Calu3 (cell line): ENCODE results near the gene PTPRN2. TPM values are rescaled to one million over a fixed set of nuclear protein-coding genes. Genes with fewer than 3 reads are reported as not detected.

Source experiments
- BruUV-seq: library from RNA; stranded (reverse); fragments of 400-500 nt; replicated peaks from 2 replicates; lab custom pipeline; 2021; lab: Mats Ljungman, UMichigan
- CTCF ChIA-PET: fragments of 300-600 bp; sonication (Branson Sonifier 250); formaldehyde crosslinking; loops from one replicate; lab custom pipeline; 2022; ENCODE audit warnings: antibody characterized with exemption; lab: Charles Lee
- DNase-seq: peaks from one replicate; pipeline ENCODE4 v3.0.0; 2022
- H3K27ac Mint-ChIP-seq: one replicate; pipeline ENCODE4 v1.8.0; 2022; ENCODE audit warnings: mixed read lengths; ENCODE audit not compliant: unreplicated experiment
- H3K27me3 Mint-ChIP-seq: one replicate; pipeline ENCODE4 v1.8.0; 2022; ENCODE audit warnings: mixed read lengths; ENCODE audit not compliant: unreplicated experiment
- H3K36me3 Mint-ChIP-seq: one replicate; pipeline ENCODE4 v1.8.0; 2022; ENCODE audit warnings: mild to moderate bottlenecking, moderate library complexity, mixed read lengths; ENCODE audit not compliant: insufficient read depth, unreplicated experiment
- H3K4me1 Mint-ChIP-seq: one replicate; pipeline ENCODE4 v1.8.0; 2022; ENCODE audit warnings: mild to moderate bottlenecking, low read depth, mixed read lengths; ENCODE audit not compliant: unreplicated experiment
- H3K4me3 Mint-ChIP-seq: one replicate; pipeline ENCODE4 v1.8.0; 2022; ENCODE audit warnings: mild to moderate bottlenecking, low read depth, moderate library complexity, mixed read lengths; ENCODE audit not compliant: unreplicated experiment
- H3K9me3 Mint-ChIP-seq: one replicate; pipeline ENCODE4 v1.8.0; 2022; ENCODE audit warnings: low read depth, mixed read lengths; ENCODE audit not compliant: unreplicated experiment
- CTCF ChIP-seq: fragments of 200-600 bp; IDR thresholded peaks from one replicate; pipeline ENCODE4 v1.8.0; 2022; ENCODE audit warnings: antibody characterized with exemption; ENCODE audit not compliant: unreplicated experiment
- intact Hi-C: fragments of 100-400 bp; cut with micrococcal nuclease; formaldehyde crosslinking; loops from one replicate; pipeline ENCODE4 v1.10.0; 2022; ENCODE audit not compliant: unreplicated experiment
- total RNA-seq: library from RNA; stranded (reverse); gene quantifications from 2 replicates; pipeline ENCODE4 v1.2.3, GENCODE V29; 2022

PTPRN2 gene
- total RNA-seq, 1 experiment from 2014 or later: 2.0 TPM

GRCh38 chr7:157652161-157652953 lies 935.3 kb downstream of the PTPRN2 start:
- H3K4me3 Mint-ChIP-seq: no peak overlapping the region
- CTCF ChIA-PET: interaction anchor here (0.7 kb wide), 1 partner anchor 1327 kb away, joined by 3 read pairs; no protein-coding TSS in a partner anchor
- H3K9me3 Mint-ChIP-seq: no peaks in the 10 kb centered on the region
- no peak overlapping the region for H3K27ac Mint-ChIP-seq
- no peaks in the 10 kb centered on the region for H3K4me1 Mint-ChIP-seq
- no peaks in the 10 kb centered on the region for H3K27me3 Mint-ChIP-seq
- intact Hi-C loops: no loop called here
- DNase-seq: no peak
- H3K36me3 Mint-ChIP-seq: peaks cover 5% of the 10 kb centered on the region
- BruUV-seq: no TSS peak
- TF ChIP-seq CTCF: no peak

- intact Hi-C loops: no loop called here
- Mint-ChIP-seq H3K9me3 (no peaks in the 10 kb centered on the region), H3K36me3 (peaks cover 5% of the 10 kb centered on the region), H3K4me3 (no peak overlapping the region), H3K27me3 (no peaks in the 10 kb centered on the region), H3K4me1 (no peaks in the 10 kb centered on the region), H3K27ac (no peak overlapping the region)
- CTCF ChIA-PET: no interaction called here
- TF ChIP-seq CTCF: no peak
- no TSS peak for BruUV-seq
- no peak for DNase-seq
Measured at GRCh38 chr7:157651366-157652160, 936.1 kb downstream of the PTPRN2 start.

- no peak for TF ChIP-seq CTCF
- CTCF ChIA-PET: no interaction called here
- peaks cover 5% of the 10 kb centered on the region for H3K36me3 Mint-ChIP-seq
- peaks cover under 1% of the 10 kb centered on the region for H3K9me3 Mint-ChIP-seq
- no peak overlapping the region for H3K4me3 Mint-ChIP-seq
- no peaks in the 10 kb centered on the region for H3K27me3 Mint-ChIP-seq
- no peak for DNase-seq
- H3K4me1 Mint-ChIP-seq: no peaks in the 10 kb centered on the region
- intact Hi-C loops: no loop called here
- no peak overlapping the region for H3K27ac Mint-ChIP-seq
- BruUV-seq: no TSS peak
Measured at GRCh38 chr7:157650801-157651200, 936.8 kb downstream of the PTPRN2 start.

GRCh38 chr7:157650131-157650631 lies 937.4 kb downstream of the PTPRN2 start:
- no peak for TF ChIP-seq CTCF
- Mint-ChIP-seq H3K4me1 (no peaks in the 10 kb centered on the region), H3K27ac (no peak overlapping the region), H3K27me3 (no peaks in the 10 kb centered on the region), H3K4me3 (no peak overlapping the region), H3K9me3 (peaks cover 3% of the 10 kb centered on the region), H3K36me3 (peaks cover 5% of the 10 kb centered on the region)
- no TSS peak for BruUV-seq
- CTCF ChIA-PET: no interaction called here
- intact Hi-C loops: no loop called here
- DNase-seq: no peak
